Neural crest cell (in vitro differentiated cells): ENCODE data around the gene FANCD2OS. TPM values are rescaled to one million over a fixed set of nuclear protein-coding genes. Genes with fewer than 3 reads are reported as not detected.
"Not testable (repeated sequence)": the region's sequence is repeated elsewhere in the genome, so short reads cannot be mapped to it uniquely, and the experiment has no call there.

ENCODE experiments used
- DNase-seq: peaks from one replicate; pipeline ENCODE4 v3.0.0; 2021; ENCODE audit warnings: low read depth, mixed read lengths, low spot score
- H3K27ac Mint-ChIP-seq: one replicate; pipeline ENCODE4 v1.8.0; 2021; ENCODE audit warnings: mild to moderate bottlenecking, mixed read lengths; ENCODE audit not compliant: unreplicated experiment
- H3K27me3 Mint-ChIP-seq: 2 replicates; pipeline ENCODE4 v1.8.0; 2021; ENCODE audit warnings: low read depth, mild to moderate bottlenecking, mixed read lengths
- H3K36me3 Mint-ChIP-seq: 2 replicates; pipeline ENCODE4 v1.8.0; 2021; ENCODE audit warnings: low read depth, mild to moderate bottlenecking, mixed read lengths
- H3K4me1 Mint-ChIP-seq: 2 replicates; pipeline ENCODE4 v1.8.0; 2021; ENCODE audit warnings: mixed read lengths
- H3K4me3 Mint-ChIP-seq: one replicate; pipeline ENCODE4 v1.8.0; 2021; ENCODE audit warnings: mild to moderate bottlenecking, mixed read lengths
- H3K9me3 Mint-ChIP-seq: 2 replicates; pipeline ENCODE4 v1.8.0; 2021; ENCODE audit warnings: mixed read lengths
- CTCF ChIP-seq: fragments of 200-600 bp; sonication (generic); conservative IDR thresholded peaks from 2 replicates; pipeline ENCODE4 v1.5.0; 2021; ENCODE audit warnings: antibody characterized with exemption, mild to moderate bottlenecking
- total RNA-seq: library from RNA; stranded (reverse); gene quantifications from 2 replicates; pipeline ENCODE4 v1.2.1, GENCODE V29; 2021

FANCD2OS gene
- total RNA-seq, 1 donor from 2014 or later, result not detected

DNA sequence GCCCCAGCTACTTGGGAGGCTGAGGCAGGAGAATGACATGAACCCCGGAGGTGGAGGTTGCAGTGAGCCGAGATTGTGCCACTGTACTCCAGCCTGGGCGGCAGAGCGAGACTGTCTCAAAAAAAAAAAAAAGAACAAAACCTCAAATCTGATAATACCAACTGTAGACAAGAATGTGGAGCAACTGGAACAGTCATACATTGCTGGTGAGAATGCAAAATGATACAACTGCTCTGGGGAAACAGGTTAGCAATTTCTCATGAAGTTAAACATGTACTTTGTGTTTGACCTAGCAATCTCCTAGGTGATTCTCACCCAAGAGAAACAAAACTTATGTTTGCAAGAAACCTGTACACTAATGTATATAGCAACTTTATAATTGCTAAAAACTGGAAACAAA is 29.1 kb upstream of the FANCD2OS start:
- TF ChIP-seq CTCF, result no peak
- Mint-ChIP-seq H3K36me3 (no peaks in the 10 kb centered on the region), H3K9me3 (no peaks in the 10 kb centered on the region), H3K4me3 (no peak overlapping the region), H3K27me3 (no peaks in the 10 kb centered on the region), H3K27ac (no peak overlapping the region), H3K4me1 (peaks cover 4% of the 10 kb centered on the region)
- no peak for DNase-seq

DNA sequence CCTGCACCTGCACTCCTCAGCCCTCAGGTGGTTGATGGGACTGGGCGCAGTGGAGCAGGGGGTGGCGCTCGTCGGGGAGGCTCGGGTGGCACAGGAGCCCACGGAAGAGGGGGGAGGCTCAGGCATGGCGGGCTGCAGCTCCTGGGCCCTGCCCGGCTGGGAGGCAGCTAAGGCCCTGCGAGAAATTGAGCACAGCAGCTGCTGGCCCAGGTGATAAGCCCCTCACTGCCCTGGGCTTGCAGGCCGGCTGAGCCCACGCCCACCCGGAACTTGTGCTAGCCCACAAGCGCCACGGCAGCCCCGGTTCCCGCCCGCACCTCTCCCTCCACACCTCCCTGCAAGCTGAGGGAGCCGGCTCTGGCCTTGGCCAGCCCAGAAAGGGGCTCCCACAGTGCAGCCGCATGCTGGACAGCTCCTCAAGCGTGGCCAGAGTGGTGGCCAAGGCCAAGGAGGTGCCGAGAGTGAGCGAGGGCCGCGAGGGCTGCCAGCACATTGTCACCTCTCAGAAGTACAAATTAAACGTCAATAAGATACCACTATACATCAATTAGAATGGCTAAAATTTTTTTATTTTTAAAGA is 28.5 kb upstream of the FANCD2OS start:
- no peak overlapping the region for H3K27ac Mint-ChIP-seq
- DNase-seq, result no peak
- peaks cover 4% of the 10 kb centered on the region for H3K4me1 Mint-ChIP-seq

GRCh38 chr3:10135872-10136271 is 27.8 kb upstream of the FANCD2OS start:
- not testable (repeated sequence) for H3K9me3 Mint-ChIP-seq, H3K4me3 Mint-ChIP-seq, H3K4me1 Mint-ChIP-seq, H3K27me3 Mint-ChIP-seq, H3K27ac Mint-ChIP-seq, H3K36me3 Mint-ChIP-seq, DNase-seq

More for the DNA sequence above, 28.5 kb upstream of the FANCD2OS start:
- Mint-ChIP-seq H3K27me3 (no peaks in the 10 kb centered on the region), H3K4me3 (no peak overlapping the region), H3K36me3 (no peaks in the 10 kb centered on the region), H3K9me3 (no peaks in the 10 kb centered on the region)
- TF ChIP-seq CTCF, result no peak

- no peak for DNase-seq
- TF ChIP-seq CTCF, result no peak
- Mint-ChIP-seq H3K9me3 (no peaks in the 10 kb centered on the region), H3K4me3 (no peak overlapping the region), H3K27ac (no peak overlapping the region), H3K36me3 (peaks cover 15% of the 10 kb centered on the region), H3K27me3 (no peaks in the 10 kb centered on the region), H3K4me1 (no peaks in the 10 kb centered on the region)
Measured at GRCh38 chr3:10122724-10123123, 14.7 kb upstream of the FANCD2OS start.

DNA sequence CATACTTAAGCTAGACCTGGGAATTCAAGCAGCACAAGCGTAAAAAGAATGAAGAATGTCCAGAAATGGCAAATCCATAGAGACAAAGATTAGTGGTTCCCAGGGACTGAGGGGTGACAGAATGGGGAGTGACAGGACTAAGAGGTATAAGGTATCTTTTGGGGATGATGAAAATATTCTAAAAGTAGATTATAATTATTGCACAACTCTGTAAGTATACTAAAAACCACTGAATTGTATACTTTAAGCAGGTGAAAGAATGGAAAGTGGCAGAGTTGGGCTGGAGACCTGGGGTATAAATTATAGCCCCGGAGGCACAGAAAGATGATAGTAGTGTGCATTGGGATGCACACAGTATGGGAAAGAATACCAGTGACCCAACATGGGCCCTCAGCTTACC is 13.0 kb upstream of the FANCD2OS start:
- DNase-seq, result no peak
- H3K36me3 Mint-ChIP-seq, result peaks cover 4% of the 10 kb centered on the region
- no peaks in the 10 kb centered on the region for H3K9me3 Mint-ChIP-seq
- TF ChIP-seq CTCF, result no peak
- H3K4me1 Mint-ChIP-seq, result peaks cover 8% of the 10 kb centered on the region
- H3K27ac Mint-ChIP-seq, result no peak overlapping the region
- no peak overlapping the region for H3K4me3 Mint-ChIP-seq
- no peaks in the 10 kb centered on the region for H3K27me3 Mint-ChIP-seq

DNA sequence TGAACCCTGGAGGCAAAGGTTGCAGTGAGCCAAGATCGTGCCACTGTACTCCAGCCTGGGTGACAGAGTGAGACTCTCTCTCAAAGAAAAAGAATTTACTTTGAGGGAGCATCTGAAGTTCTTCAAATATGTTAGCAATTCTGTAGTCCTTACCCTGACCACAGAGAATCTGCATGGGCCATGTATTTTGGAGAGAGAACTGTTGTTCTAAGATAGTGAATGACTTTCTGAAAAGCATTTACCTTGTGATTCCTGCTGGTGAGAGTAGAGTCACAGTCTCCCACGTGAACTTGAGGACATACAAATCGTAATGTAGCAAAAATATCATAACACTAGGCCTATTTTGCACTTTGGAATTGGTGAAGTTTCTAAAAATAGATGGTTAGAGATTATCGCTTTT is 11.3 kb upstream of the FANCD2OS start:
- Mint-ChIP-seq H3K9me3 (no peaks in the 10 kb centered on the region), H3K27me3 (no peaks in the 10 kb centered on the region), H3K36me3 (no peaks in the 10 kb centered on the region), H3K4me3 (peak overlapping the region; percentile 52), H3K4me1 (peaks cover 17% of the 10 kb centered on the region), H3K27ac (no peak overlapping the region)
- TF ChIP-seq CTCF, result no peak
- no peak for DNase-seq
